GM12801 (cell line): ENCODE results near the gene CACNA1C.

Experiments
- TF ChIP-seq, protein P1 (sequence below): IDR thresholded peaks from one replicate; pipeline ENCODE4 v1.5.1; 2011; ENCODE audit warnings: control low read depth; ENCODE audit not compliant: insufficient read length; ENCODE audit errors: extremely low read depth

The CACNA1C gene

DNA sequence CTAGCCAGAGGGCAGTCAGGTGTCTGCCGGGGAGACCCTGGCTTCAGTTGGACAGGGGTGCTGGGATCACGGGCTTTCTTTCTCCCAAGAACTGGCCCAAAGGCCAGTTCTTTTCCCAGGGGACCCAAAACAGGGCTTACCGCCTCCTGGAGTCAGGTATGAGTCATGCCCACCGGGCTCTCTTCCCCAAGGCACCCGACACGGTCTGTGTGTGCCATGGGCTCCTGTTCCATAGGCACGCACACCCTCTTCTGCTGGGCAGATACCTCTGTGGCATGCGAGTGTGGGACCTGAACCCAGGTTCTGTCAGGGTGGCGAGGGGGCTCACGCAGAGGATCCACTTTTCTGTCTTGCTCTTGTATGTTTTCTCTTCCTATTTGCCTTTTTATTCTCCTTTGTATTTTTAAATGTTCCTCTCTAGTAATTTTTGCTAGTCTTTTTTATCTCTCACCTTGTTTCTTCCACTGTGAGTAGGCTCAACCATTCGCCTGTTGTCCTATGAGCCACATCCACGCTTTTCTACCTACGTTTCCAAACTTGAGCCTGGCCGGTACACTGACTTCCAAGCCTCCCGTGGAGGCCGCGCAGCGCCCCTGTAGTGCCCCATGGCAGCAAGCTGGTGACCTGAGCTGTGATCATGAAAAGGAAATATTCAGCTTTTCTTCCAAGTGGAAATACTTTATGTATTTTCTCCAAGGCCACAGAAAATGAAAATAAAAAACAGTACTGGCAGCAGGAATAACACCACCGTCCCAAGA, 362.2 kb downstream of the CACNA1C start:
- TF ChIP-seq, protein P1, sequence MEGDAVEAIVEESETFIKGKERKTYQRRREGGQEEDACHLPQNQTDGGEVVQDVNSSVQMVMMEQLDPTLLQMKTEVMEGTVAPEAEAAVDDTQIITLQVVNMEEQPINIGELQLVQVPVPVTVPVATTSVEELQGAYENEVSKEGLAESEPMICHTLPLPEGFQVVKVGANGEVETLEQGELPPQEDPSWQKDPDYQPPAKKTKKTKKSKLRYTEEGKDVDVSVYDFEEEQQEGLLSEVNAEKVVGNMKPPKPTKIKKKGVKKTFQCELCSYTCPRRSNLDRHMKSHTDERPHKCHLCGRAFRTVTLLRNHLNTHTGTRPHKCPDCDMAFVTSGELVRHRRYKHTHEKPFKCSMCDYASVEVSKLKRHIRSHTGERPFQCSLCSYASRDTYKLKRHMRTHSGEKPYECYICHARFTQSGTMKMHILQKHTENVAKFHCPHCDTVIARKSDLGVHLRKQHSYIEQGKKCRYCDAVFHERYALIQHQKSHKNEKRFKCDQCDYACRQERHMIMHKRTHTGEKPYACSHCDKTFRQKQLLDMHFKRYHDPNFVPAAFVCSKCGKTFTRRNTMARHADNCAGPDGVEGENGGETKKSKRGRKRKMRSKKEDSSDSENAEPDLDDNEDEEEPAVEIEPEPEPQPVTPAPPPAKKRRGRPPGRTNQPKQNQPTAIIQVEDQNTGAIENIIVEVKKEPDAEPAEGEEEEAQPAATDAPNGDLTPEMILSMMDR = no peak

- TF ChIP-seq, protein P1 = no peak
These were observed 362.8 kb downstream of the CACNA1C start for GRCh38 chr12:2415568-2415944.

DNA sequence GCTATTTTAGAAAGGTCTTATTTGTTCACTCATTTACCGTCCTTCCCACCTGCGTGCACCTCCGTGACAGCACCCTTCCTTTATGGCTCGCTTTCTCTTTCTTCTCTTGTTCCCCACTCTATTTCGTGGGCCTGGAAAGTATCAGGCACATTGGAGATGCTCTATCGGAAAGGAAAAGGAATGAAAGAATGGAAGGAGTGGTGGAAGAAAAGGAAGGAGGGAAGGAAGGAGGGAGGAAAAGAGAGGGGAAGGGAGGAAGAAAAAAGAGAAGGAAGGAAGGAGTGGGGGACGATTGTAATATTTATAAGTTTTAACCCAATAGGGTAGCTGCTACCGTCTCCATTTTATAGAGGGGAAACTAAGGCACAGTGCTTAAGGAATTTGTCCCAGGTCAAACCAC, 363.4 kb downstream of the CACNA1C start:
- TF ChIP-seq, protein P1 = no peak

- TF ChIP-seq, protein P1 = no peak
These were observed 364.8 kb downstream of the CACNA1C start for GRCh38 chr12:2417481-2418160.

- TF ChIP-seq, protein P1 = no peak
These were observed 365.8 kb downstream of the CACNA1C start for GRCh38 chr12:2418579-2418978.

DNA sequence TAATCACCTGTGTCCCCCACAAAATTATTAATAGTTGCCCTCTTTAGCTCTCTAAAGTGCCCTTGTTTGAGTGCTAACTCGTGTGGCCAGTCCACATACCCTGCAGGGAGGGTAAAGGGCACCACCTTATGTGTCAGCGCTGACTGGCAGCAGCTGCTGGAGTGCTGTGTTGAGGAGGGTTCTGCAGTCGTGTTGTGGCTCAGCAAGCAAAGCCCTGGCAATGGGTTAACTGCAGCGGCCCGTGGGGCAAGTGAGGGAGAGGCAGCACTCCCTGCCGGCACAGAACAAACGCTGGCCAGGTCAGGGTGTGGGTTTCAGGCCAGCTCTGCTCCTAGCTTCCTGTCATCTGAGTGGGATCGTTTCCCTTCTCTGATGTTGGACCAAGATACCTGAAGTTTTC, 369.8 kb downstream of the CACNA1C start:
- TF ChIP-seq, protein P1 = no peak

DNA sequence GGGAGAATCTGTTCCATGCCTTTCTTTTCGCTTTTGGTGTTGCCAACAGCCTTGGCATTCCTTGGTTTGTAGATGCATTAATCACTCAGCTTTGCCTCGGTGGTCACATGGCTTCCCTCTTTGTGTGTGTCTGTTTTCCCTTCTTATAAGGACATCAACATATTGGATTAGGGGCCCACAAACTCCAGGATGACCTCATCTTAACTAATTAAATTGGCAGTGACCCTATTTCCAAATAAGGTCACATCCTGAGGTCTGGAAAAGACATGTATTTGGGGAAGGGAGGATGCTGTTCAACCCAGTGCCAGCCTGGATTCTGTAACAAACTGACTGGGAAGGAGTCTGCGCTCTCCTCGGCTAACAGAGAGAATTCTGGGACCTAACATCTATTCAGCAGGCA, 376.2 kb downstream of the CACNA1C start:
- TF ChIP-seq, protein P1 = no peak
